Endothelial cell of umbilical vein (primary cell): ENCODE measurements around the gene TMEM125. TPM values are rescaled to one million over a fixed set of nuclear protein-coding genes. Genes with fewer than 3 reads are reported as not detected.

Experiments
- BruUV-seq: library from RNA; stranded (reverse); fragments of 400-500 nt; replicated peaks from 2 replicates; lab custom pipeline; 2021; lab: Mats Ljungman, UMichigan
- CTCF ChIA-PET: fragments of 300-600, 350-600 bp; sonication (Branson Sonifier 250); formaldehyde crosslinking; loops from one replicate; lab custom pipeline; 2021; ENCODE audit warnings: antibody characterized with exemption, inconsistent platforms; lab: Charles Lee
- POLR2A ChIA-PET: fragments of 300-600, 350-600 bp; sonication (Branson Sonifier 250); formaldehyde crosslinking; loops from one replicate; lab custom pipeline; 2021; ENCODE audit warnings: antibody characterized with exemption, inconsistent platforms; lab: Charles Lee
- DNase-seq: peaks from one replicate; pipeline ENCODE4 v3.0.0-alpha.2; 2011; ENCODE audit warnings: low read depth, low spot score
- FAIRE-seq: peaks from 2 replicates; lab custom pipeline; 2011; peaks lifted over from hg19 to GRCh38; lab: Jason Lieb, UNC
- H2AFZ ChIP-seq: 2 replicates; pipeline ENCODE4 v1.6.0; 2012; ENCODE audit warnings: low read depth, low read length, control low read depth, inconsistent platforms
- H3K27ac ChIP-seq: 2 replicates; pipeline ENCODE4 v1.5.1; 2011; ENCODE audit warnings: low read depth, mild to moderate bottlenecking, control low read depth, low read length, moderate library complexity; ENCODE audit not compliant: insufficient read depth
- H3K27me3 ChIP-seq, 2 experiments: 2 replicates each; pipeline versions ENCODE4 v1.6.0 to v1.6.1; 2011; ENCODE audit warnings: low read length in 2 of 2, mixed read lengths in 1 of 2; ENCODE audit not compliant: control insufficient read depth in 2 of 2, insufficient read depth in 2 of 2
- H3K36me3 ChIP-seq, 2 experiments: 2 replicates in 1 of 2; 3 replicates in 1 of 2; pipeline ENCODE4 v1.5.1; 2011; ENCODE audit warnings: low read length in 2 of 2, mild to moderate bottlenecking in 1 of 2, moderate library complexity in 1 of 2; ENCODE audit not compliant: control insufficient read depth in 2 of 2, insufficient read depth in 2 of 2; ENCODE audit errors: extremely low read depth in 1 of 2
- H3K4me1 ChIP-seq: 3 replicates; pipeline ENCODE4 v1.5.1; 2011; ENCODE audit warnings: mild to moderate bottlenecking, low read length; ENCODE audit not compliant: control insufficient read depth, insufficient read depth; ENCODE audit errors: extremely low read depth
- H3K4me2 ChIP-seq: 2 replicates; pipeline ENCODE4 v1.6.1; 2011; ENCODE audit warnings: low read length, control low read depth, mixed read lengths; ENCODE audit not compliant: insufficient read depth
- H3K4me3 ChIP-seq, 3 experiments: fragments of 200-600 bp in 1 of 3; sonication (generic), shearing (Covaris generic) in 1 of 3; replicated peaks in 1 of 3; 2 replicates each; pipeline ENCODE4 v1.5.1; 2011 to 2016; ENCODE audit warnings: control low read depth in 3 of 3, low read length in 3 of 3, mild to moderate bottlenecking in 2 of 3, inconsistent platforms in 1 of 3, low read depth in 1 of 3, moderate library complexity in 1 of 3; ENCODE audit not compliant: insufficient read depth in 1 of 3
- H3K79me2 ChIP-seq: 2 replicates; pipeline ENCODE4 v1.6.0; 2012; ENCODE audit warnings: low read length, inconsistent platforms; ENCODE audit not compliant: control insufficient read depth, insufficient read depth
- H3K9ac ChIP-seq: replicated peaks from 2 replicates; pipeline ENCODE3; 2011; ENCODE audit warnings: low read length, control low read depth; ENCODE audit not compliant: insufficient read depth; ENCODE audit errors: extremely low read depth
- H3K9me1 ChIP-seq: replicated peaks from 3 replicates; pipeline ENCODE4 v1.6.0; 2011; ENCODE audit warnings: mild to moderate bottlenecking, low read length; ENCODE audit not compliant: control insufficient read depth, insufficient read depth; ENCODE audit errors: extremely low read depth
- H3K9me3 ChIP-seq: replicated peaks from 2 replicates; pipeline ENCODE4 v1.5.1; 2012; ENCODE audit warnings: low read length, inconsistent platforms; ENCODE audit not compliant: control insufficient read depth, insufficient read depth
- H4K20me1 ChIP-seq: replicated peaks from 2 replicates; pipeline ENCODE3; 2011; ENCODE audit warnings: mild to moderate bottlenecking, low read length; ENCODE audit not compliant: control insufficient read depth, insufficient read depth; ENCODE audit errors: extremely low read depth
- CTCF ChIP-seq, 2 donors: IDR thresholded peaks; 1 replicate in 1 of 2; 2 replicates in 1 of 2; pipeline ENCODE4 v1.5.1; 2011; ENCODE audit warnings: low read length in 2 of 2, mild to moderate bottlenecking in 2 of 2, moderate library complexity in 2 of 2, control low read depth in 1 of 2, inconsistent platforms in 1 of 2, low read depth in 1 of 2; ENCODE audit not compliant: insufficient read depth in 1 of 2; ENCODE audit errors: extremely low read depth in 1 of 2
- EZH2 ChIP-seq: IDR thresholded peaks from 2 replicates; pipeline ENCODE4 v1.6.1; 2012; ENCODE audit warnings: borderline replicate concordance, low read depth, mild to moderate bottlenecking, moderate library complexity, low read length, inconsistent platforms; ENCODE audit not compliant: severe bottlenecking
- FOS ChIP-seq: IDR thresholded peaks from 2 replicates; pipeline ENCODE4 v1.6.1; 2011; ENCODE audit warnings: mild to moderate bottlenecking, low read length, moderate library complexity, borderline replicate concordance; ENCODE audit not compliant: insufficient read depth
- GATA2 ChIP-seq: IDR thresholded peaks from 2 replicates; pipeline ENCODE4 v1.7.0; 2011; ENCODE audit warnings: low read depth, mild to moderate bottlenecking, moderate library complexity, mixed read lengths, low read length; ENCODE audit not compliant: insufficient read length, insufficient read depth
- MAX ChIP-seq: IDR thresholded peaks from 2 replicates; pipeline ENCODE4 v1.6.1; 2011; ENCODE audit not compliant: insufficient read depth, insufficient read length
- MYC ChIP-seq: IDR thresholded peaks from one replicate; pipeline ENCODE4 v1.6.1; 2011; ENCODE audit warnings: mild to moderate bottlenecking, low read depth, low read length
- POLR2A ChIP-seq: IDR thresholded peaks from 2 replicates; pipeline ENCODE4 v1.6.1; 2012; ENCODE audit warnings: low read depth, mild to moderate bottlenecking, control low read depth, low read length
- POLR2AphosphoS5 ChIP-seq: IDR thresholded peaks from 2 replicates; pipeline ENCODE4 v1.6.1; 2012; ENCODE audit warnings: low read depth, mild to moderate bottlenecking, control low read depth, low read length, moderate library complexity; ENCODE audit not compliant: insufficient read depth
- dilution Hi-C: fragments of 300-500 bp; cut with MboI; formaldehyde crosslinking; loops from one replicate; pipeline ENCODE4 v1.15.0; 2019; ENCODE audit warnings: low sequenced_read_pairs; ENCODE audit not compliant: extremely low pct_ligation_motif_present
- intact Hi-C: fragments of 100-400 bp; cut with micrococcal nuclease; formaldehyde crosslinking; loops from one replicate; pipeline ENCODE4 v1.10.0; 2022
- polyA plus RNA-seq, 4 experiments: library from polyadenylated mRNA; depleted of rRNA in 3 of 4; stranded (reverse) in 3 of 4; unstranded in 1 of 4; fragments of >200 nt; gene quantifications; 2 replicates each; pipeline versions ENCODE4 v1.2.1 to v1.2.3, GENCODE V29; 2011 to 2012; ENCODE audit warnings: missing spikeins in 1 of 4
- total RNA-seq: library from RNA; stranded (reverse); gene quantifications from 2 replicates; pipeline ENCODE4 v1.2.3, GENCODE V29; 2021

The TMEM125 gene
- total and polyA plus RNA-seq, 2 donors (not counting 3 experiments of a cell fraction or from before 2014, with no cell fraction given), result 0.17 TPM; not detected in 1

- Histone ChIP-seq H2AFZ (no peak overlapping the region), H3K79me2 (no peaks in the 10 kb centered on the region), H3K27me3 (no peaks in the 10 kb centered on the region), H3K4me2 (no peak overlapping the region), H3K9me3 (no peaks in the 10 kb centered on the region), H3K4me1 (peaks cover 19% of the 10 kb centered on the region), H3K4me3 (no peak overlapping the region), H3K9me1 (no peaks in the 10 kb centered on the region), H4K20me1 (no peaks in the 10 kb centered on the region), H3K27ac (no peak overlapping the region), H3K36me3 (no peaks in the 10 kb centered on the region), H3K9ac (no peak overlapping the region)
- no peak for DNase-seq
- CTCF ChIA-PET, result interaction anchor here (0.5 to 7.5 kb wide), 3 partner anchors 158 to 419 kb away, joined by 3 to 74 read pairs (median 3); no protein-coding TSS in a partner anchor
- intact Hi-C loops (no loop called here), dilution Hi-C loops (loop anchor here (25.0 kb wide), 1 partner anchor 179 kb away; no protein-coding TSS in a partner anchor)
- BruUV-seq, result no TSS peak
- no peak for FAIRE-seq
- POLR2A ChIA-PET, result interaction anchor here (1.7 kb wide), 1 partner anchor 27 kb away, joined by 4 read pairs; no protein-coding TSS in a partner anchor
- TF ChIP-seq GATA2, result no peak
- TF ChIP-seq POLR2AphosphoS5, result no peak
- TF ChIP-seq MYC, result no peak
- no peak for TF ChIP-seq CTCF (IDR thresholded peaks at IDR 0.05; ENCODE audit: extremely low read depth in 1 of 2, insufficient read depth in 1 of 2, low read depth in 1 of 2, low read length in 2 of 2)
- TF ChIP-seq POLR2A, result no peak
- TF ChIP-seq FOS, result no peak
- TF ChIP-seq EZH2, result no peak
- no peak for TF ChIP-seq MAX
These were observed 36.2 kb upstream of the TMEM125 start for GRCh38 chr1:43233631-43234030.
